K562 (cell line): ENCODE measurements around the gene EEF1A2. TPM values are rescaled to one million over a fixed set of nuclear protein-coding genes. Genes with fewer than 3 reads are reported as not detected.

Experiments
- ATF2 ChIP-seq: sonication (generic); formaldehyde crosslinking; IDR thresholded peaks from 2 replicates; pipeline ENCODE4 v1.8.1; 2022; ENCODE audit warnings: missing genetic modification reagents
- ATF7 ChIP-seq: fragments of 450-650 bp; IDR thresholded peaks from 2 replicates; pipeline ENCODE4 v1.7.1; 2014; ENCODE audit warnings: mild to moderate bottlenecking, moderate library complexity
- CREB1 ChIP-seq, 2 experiments: sonication (generic) in 1 of 2; formaldehyde crosslinking in 1 of 2; IDR thresholded peaks; 2 replicates each; pipeline versions ENCODE4 v1.6.1 to v1.8.0; 2012 to 2022; ENCODE audit warnings: inconsistent platforms in 1 of 2, mild to moderate bottlenecking in 1 of 2, missing genetic modification reagents in 1 of 2, moderate library complexity in 1 of 2
- FOXJ3 ChIP-seq: sonication (generic); formaldehyde crosslinking; IDR thresholded peaks from 2 replicates; pipeline ENCODE4 v1.4.0; 2020; ENCODE audit warnings: mild to moderate bottlenecking, missing genetic modification reagents
- HNRNPUL1 ChIP-seq: fragments of 200-400 bp; formaldehyde crosslinking; IDR thresholded peaks from 2 replicates; pipeline ENCODE4 v1.6.1; 2017; ENCODE audit warnings: low read length
- KDM1A ChIP-seq, 2 experiments: fragments of 450-650 bp; IDR thresholded peaks; 2 replicates each; pipeline ENCODE4 v1.6.1; 2016; ENCODE audit warnings: mild to moderate bottlenecking in 2 of 2
- PKNOX1 ChIP-seq: fragments of 450-650 bp; IDR thresholded peaks from 2 replicates; pipeline ENCODE4 v1.6.1; 2016
- POLR2G ChIP-seq: fragments of 200-400 bp; formaldehyde crosslinking; IDR thresholded peaks from 2 replicates; pipeline ENCODE4 v1.6.1; 2017; ENCODE audit warnings: low read depth, mild to moderate bottlenecking, antibody characterized with exemption, low read length, moderate library complexity
- SREBF1 ChIP-seq: fragments of 150-350 bp; IDR thresholded peaks from 2 replicates; pipeline ENCODE4 v1.6.1; 2014; ENCODE audit warnings: antibody characterized with exemption, low read depth, low read length, borderline replicate concordance
- TBP ChIP-seq: optimal IDR thresholded peaks from 2 replicates; pipeline ENCODE3; 2011; ENCODE audit warnings: low read depth, low read length, improper control_type of control experiment
- ZFP36 ChIP-seq: fragments of 150-350 bp; IDR thresholded peaks from 2 replicates; pipeline ENCODE4 v1.6.1; 2018; ENCODE audit warnings: low read length, low read depth; ENCODE audit not compliant: partially characterized antibody
- ZHX1 ChIP-seq: fragments of 150-350 bp; conservative IDR thresholded peaks from 2 replicates; pipeline ENCODE4 v1.6.1; 2014; ENCODE audit warnings: low read length
- ZNF253 ChIP-seq: fragments of 250-450 bp; sonication (Bioruptor Pico); conservative IDR thresholded peaks from 2 replicates; pipeline ENCODE4 v1.6.1; 2021; ENCODE audit warnings: mild to moderate bottlenecking
- polyA plus RNA-seq, 8 experiments: library from polyadenylated mRNA; depleted of rRNA in 4 of 8; stranded (reverse) in 5 of 8; unstranded in 3 of 8; fragments of >200 nt; fragmentation: Nextera tagmentation in 2 of 8; fragmentation: Illumina TruSeq in 1 of 8; extraction: Ambion mirVana in 2 of 8; extraction: Trizol in 1 of 8; gene quantifications; 2 replicates each; pipeline versions ENCODE4 v1.2.1 to v1.2.3, GENCODE V29; 2011 to 2014; ENCODE audit warnings: inconsistent platforms in 1 of 8, missing spikeins in 1 of 8
- total RNA-seq, 7 experiments: library from RNA; depleted of rRNA in 6 of 7; stranded (reverse); fragments of >200 nt in 6 of 7; fragmentation: Illumina TruSeq in 2 of 7; extraction: Trizol in 2 of 7; gene quantifications; 2 replicates each; pipeline versions ENCODE4 v1.2.1 to v1.2.3, GENCODE V29; 2011 to 2021; ENCODE audit warnings: low replicate concordance in 1 of 7

Gene EEF1A2
- total and polyA plus RNA-seq, 9 of the 15 experiments (the other 6 are each of a cell fraction or from before 2014, with no cell fraction given), result 0.04 to 29.6 (median 11.5) TPM

- peak; percentile 91; the same call in 1 of the 2 replicates for TF ChIP-seq ATF2 (CRISPR knock-in tag)
- TF ChIP-seq POLR2G, result no peak
- TF ChIP-seq HNRNPUL1, result no peak
- peak; percentile 65 for TF ChIP-seq ZFP36
- no peak for TF ChIP-seq ZHX1
- no peak for TF ChIP-seq FOXJ3 (CRISPR knock-in tag)
- no peak for TF ChIP-seq TBP
- TF ChIP-seq KDM1A (IDR thresholded peaks at IDR 0.05), result peak in 1 of 2 experiments; percentile 63; a peak in 1 of 4 replicates
- TF ChIP-seq PKNOX1, result peak; percentile 35; the same call in 1 of the 2 replicates
- TF ChIP-seq SREBF1, result no peak
- no peak for TF ChIP-seq CREB1 (IDR thresholded peaks at IDR 0.05)
- peak; percentile 75; the same call in 1 of the 2 replicates for TF ChIP-seq CREB1 (CRISPR knock-in tag; IDR thresholded peaks at IDR 0.05)
- no peak for TF ChIP-seq ZNF253 (CRISPR knock-in tag)
- peak; percentile 97 for TF ChIP-seq ATF7
- TF ChIP-seq, all 486 proteins: peak for 19
Observed at GRCh38 chr20:63501818-63502670, 3.2 kb upstream of the EEF1A2 start (continued).
